ENCODE measurements around the gene CELA2B. TPM values are rescaled to one million over a fixed set of nuclear protein-coding genes. Genes with fewer than 3 reads are reported as not detected.

The CELA2B gene
- total RNA-seq, 1 donor from 2014 or later: not detected

DNA sequence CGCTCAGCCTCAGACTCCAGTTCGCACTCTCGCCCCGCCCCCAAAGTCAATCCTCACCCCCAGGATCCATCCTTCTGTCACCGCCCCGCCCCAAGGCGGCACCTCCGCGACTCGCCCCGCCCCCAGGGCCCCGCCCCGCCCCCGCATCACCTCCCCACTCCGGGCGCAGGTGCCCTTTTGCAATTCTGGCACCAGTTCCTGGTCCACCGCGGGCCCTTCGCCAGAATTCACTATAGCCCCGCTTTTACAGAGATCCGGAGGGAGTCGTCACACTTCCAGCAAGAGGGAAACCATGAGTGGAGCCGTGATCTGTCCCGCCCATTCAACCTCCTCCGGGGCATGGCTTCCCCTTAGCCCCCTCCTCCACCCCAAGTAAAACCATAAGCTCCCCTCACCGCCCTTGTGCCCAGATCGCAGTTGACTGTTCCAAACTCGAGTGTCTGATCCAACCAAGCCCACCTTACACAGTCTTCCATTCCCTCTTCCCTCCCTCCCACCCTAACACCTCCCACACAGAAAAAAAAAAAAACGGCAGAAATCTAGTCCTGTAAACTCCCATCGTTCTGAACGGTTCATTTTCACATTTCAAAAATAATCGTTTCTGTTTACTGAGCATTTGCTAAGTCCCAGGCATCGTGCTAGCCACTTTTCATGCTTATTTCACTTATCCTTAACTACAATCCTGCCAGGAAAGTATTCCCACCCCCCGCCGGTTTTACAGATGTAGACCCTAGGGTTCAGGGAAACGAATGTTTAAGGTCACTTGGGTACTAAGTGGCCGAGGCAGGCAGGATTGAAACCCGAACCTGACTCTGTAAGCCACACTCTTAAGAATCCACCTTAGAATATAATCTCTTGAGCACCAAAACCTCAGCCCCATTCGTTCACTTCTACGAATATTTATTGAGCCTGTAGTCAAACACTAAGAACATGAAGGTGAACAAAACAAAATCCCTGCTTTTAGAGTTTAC lies 49.4 kb downstream of the CELA2B start:
- Histone ChIP-seq H3K4me3 (peak overlapping the region; percentile 70), H3K27ac (peak overlapping the region; percentile 82), H3K9me3 (no peaks in the 10 kb centered on the region), H3K27me3 (no peaks in the 10 kb centered on the region), H3K36me3 (peaks cover 7% of the 10 kb centered on the region), H3K4me1 (peaks cover 27% of the 10 kb centered on the region)
- intact Hi-C loops (cut with DNase I): no loop called here
- peak; percentile 0 for ATAC-seq
- DNase-seq: peak; percentile 99
- no peak for TF ChIP-seq CTCF (IDR thresholded peaks at IDR 0.05)

DNA sequence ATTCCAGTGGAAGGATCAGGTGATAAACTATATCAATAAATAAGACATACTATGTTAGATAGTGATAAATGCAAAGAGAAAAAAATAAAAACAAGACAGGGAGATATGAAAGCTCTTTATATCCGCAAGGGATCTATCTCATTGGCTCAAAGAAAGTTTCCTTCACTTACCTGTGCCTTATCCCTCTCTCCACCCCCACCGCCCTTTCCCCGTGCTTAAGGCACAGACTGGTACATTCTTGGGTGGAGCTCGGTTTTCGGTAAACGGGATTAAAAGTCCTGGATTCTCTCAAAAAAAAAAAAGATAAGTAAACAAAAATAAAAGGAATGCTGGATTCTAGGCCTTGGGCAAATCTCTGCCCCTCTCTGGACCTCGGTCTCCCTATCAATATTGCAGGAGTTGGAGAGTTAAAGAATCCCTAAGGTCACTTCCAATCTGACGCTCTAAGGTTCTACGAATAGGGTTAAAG lies 50.2 kb downstream of the CELA2B start:
- H3K4me3 ChIP-seq: peak overlapping the region; percentile 70
- no peak for DNase-seq

DNA sequence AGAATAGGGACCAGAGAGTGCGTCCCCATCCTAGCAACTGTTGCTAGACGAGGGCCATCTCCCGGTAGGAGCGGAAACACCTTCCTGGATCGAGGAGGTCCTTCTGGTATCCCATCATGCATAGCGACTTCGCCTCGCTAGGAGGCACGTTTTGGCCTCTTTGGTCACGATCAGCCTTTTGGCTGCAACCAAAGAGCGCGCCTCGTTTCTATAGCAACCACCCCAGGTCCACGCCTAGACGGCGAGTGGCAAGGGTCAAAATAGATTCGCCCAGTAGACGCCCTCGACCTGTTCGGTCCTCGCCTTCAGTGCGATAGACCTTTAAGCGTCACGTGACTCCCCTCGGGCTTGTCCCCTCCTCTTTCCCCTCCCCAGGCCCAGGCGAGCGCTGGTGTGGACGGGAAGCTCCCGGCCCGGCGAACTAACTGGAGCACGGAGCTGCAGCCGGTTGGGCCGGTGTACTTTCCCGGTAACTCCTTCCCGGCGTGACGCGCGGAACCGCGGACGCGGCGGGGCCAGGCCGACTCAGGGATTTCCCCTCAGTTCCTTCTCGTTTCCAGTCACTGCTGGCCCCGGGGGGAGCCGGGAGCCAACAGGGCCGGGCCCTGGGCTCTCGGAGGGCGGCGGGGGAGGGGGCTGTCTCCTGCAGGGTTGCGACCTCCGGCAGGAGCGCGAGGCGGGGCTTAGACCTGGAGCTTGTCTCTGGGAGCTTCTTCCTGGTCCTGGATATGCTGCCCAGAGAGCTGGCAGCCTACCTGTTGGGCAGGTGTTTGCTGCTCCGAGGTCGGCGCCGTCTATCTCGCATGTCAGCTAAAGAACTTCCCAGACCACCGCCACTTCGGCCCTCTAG lies 50.8 kb downstream of the CELA2B start, which contains the start of gene DNAJC16:
TSS of gene DNAJC16 (plus strand) at position 359 of the 850 bp plus-strand sequence. CDS start 2,258 bp downstream, outside the sequence.
- no peaks in the 10 kb centered on the region for H3K9me3 ChIP-seq
- ATAC-seq: peak; percentile 71
- H3K4me1 ChIP-seq: peaks cover 27% of the 10 kb centered on the region
- intact Hi-C loops (cut with DNase I): no loop called here
- no peaks in the 10 kb centered on the region for H3K27me3 ChIP-seq
- peak within 1 kb of the TSS; percentile 83 for H3K27ac ChIP-seq
- H3K4me3 ChIP-seq: peak within 1 kb of the TSS; percentile 70
- peak; percentile 98 for DNase-seq
- TF ChIP-seq CTCF (IDR thresholded peaks at IDR 0.05): peak; percentile 36
- peaks cover 7% of the 10 kb centered on the region for H3K36me3 ChIP-seq

More for the DNA sequence above, 50.2 kb downstream of the CELA2B start:
- intact Hi-C loops (cut with DNase I): no loop called here
- H3K4me1 ChIP-seq: peaks cover 27% of the 10 kb centered on the region
- no peak for ATAC-seq
- TF ChIP-seq CTCF (IDR thresholded peaks at IDR 0.05): no peak
- H3K36me3 ChIP-seq: peaks cover 7% of the 10 kb centered on the region
- H3K9me3 ChIP-seq: no peaks in the 10 kb centered on the region
- H3K27ac ChIP-seq: peak overlapping the region; percentile 82
- no peaks in the 10 kb centered on the region for H3K27me3 ChIP-seq

GRCh38 chr1:15531003-15531402 lies 55.1 kb downstream of the CELA2B start:
- peaks cover 11% of the 10 kb centered on the region for H3K4me1 ChIP-seq
- H3K27me3 ChIP-seq: no peaks in the 10 kb centered on the region
- TF ChIP-seq CTCF (IDR thresholded peaks at IDR 0.05): no peak
- no peak overlapping the region for H3K27ac ChIP-seq
- no peaks in the 10 kb centered on the region for H3K9me3 ChIP-seq
- DNase-seq: no peak
- intact Hi-C loops (cut with DNase I): no loop called here
- ATAC-seq: no peak
- H3K4me3 ChIP-seq: no peak overlapping the region
- peaks cover 30% of the 10 kb centered on the region for H3K36me3 ChIP-seq

DNA sequence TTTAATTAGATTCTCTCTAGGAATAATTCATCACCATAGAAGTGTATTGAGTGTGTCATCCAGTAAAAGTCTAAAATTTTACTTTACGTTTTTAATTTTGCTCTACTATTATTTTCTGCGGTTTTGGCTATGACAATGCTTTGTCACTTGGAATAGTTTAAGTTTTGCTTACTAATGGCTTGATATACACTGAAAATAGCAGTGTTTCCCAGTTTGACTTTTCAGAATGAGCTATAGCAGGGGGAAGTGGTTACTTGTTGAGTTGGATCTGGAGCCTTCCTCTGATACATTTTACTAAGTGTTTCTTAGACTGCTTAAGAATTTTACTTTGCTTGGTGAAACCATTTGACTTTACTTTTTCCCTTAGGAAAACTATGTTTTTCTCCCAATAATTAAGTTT lies 55.8 kb downstream of the CELA2B start:
- Histone ChIP-seq H3K9me3 (no peaks in the 10 kb centered on the region), H3K4me3 (no peak overlapping the region), H3K36me3 (peaks cover 36% of the 10 kb centered on the region), H3K27ac (no peak overlapping the region), H3K27me3 (no peaks in the 10 kb centered on the region), H3K4me1 (peaks cover 9% of the 10 kb centered on the region)
- ATAC-seq: no peak
- intact Hi-C loops (cut with DNase I): no loop called here
- TF ChIP-seq CTCF (IDR thresholded peaks at IDR 0.05): no peak
- DNase-seq: no peak
